GM23248 (cell line): ENCODE data around the gene CACNA1C. TPM values are rescaled to one million over a fixed set of nuclear protein-coding genes. Genes with fewer than 3 reads are reported as not detected.

Experiments used
- DNase-seq: peaks from one replicate; pipeline ENCODE4 v3.0.0-alpha.2; 2015
- H2AFZ ChIP-seq: fragments of 200-600 bp; sonication (generic); 2 replicates; pipeline ENCODE4 v1.6.1; 2016; ENCODE audit warnings: antibody characterized with exemption
- H3F3A ChIP-seq: fragments of 200-600 bp; sonication (generic); 2 replicates; pipeline ENCODE4 v1.6.1; 2016; ENCODE audit warnings: mild to moderate bottlenecking, antibody characterized with exemption, mixed run types; ENCODE audit not compliant: insufficient read depth
- H3K27ac ChIP-seq: fragments of 200-600 bp; sonication (generic); 2 replicates; pipeline ENCODE4 v1.5.1; 2016; ENCODE audit warnings: mild to moderate bottlenecking
- H3K27me3 ChIP-seq: fragments of 200-600 bp; sonication (generic); replicated peaks from 2 replicates; pipeline ENCODE4 v1.6.1; 2016; ENCODE audit warnings: mild to moderate bottlenecking; ENCODE audit not compliant: insufficient read depth
- H3K36me3 ChIP-seq: fragments of 200-600 bp; sonication (generic); 2 replicates; pipeline ENCODE4 v1.6.1; 2016; ENCODE audit warnings: low read depth, mild to moderate bottlenecking
- H3K4me1 ChIP-seq: fragments of 200-600 bp; sonication (generic); 2 replicates; pipeline ENCODE4 v1.6.1; 2016; ENCODE audit warnings: mild to moderate bottlenecking; ENCODE audit not compliant: insufficient read depth
- H3K4me2 ChIP-seq: fragments of 200-600 bp; sonication (generic); one replicate; pipeline ENCODE4 v1.6.1; 2016; ENCODE audit warnings: mild to moderate bottlenecking; ENCODE audit not compliant: unreplicated experiment
- H3K4me3 ChIP-seq: fragments of 200-600 bp; sonication (generic); 2 replicates; pipeline ENCODE4 v1.5.1; 2016; ENCODE audit warnings: mild to moderate bottlenecking
- H3K79me2 ChIP-seq: fragments of 200-600 bp; sonication (generic); 2 replicates; pipeline ENCODE4 v1.6.1; 2016; ENCODE audit warnings: mild to moderate bottlenecking; ENCODE audit not compliant: insufficient read depth
- H3K9ac ChIP-seq: fragments of 200-600 bp; sonication (generic); 2 replicates; pipeline ENCODE4 v1.6.1; 2016; ENCODE audit warnings: mild to moderate bottlenecking
- H3K9me2 ChIP-seq: fragments of 200-600 bp; sonication (generic); 2 replicates; pipeline ENCODE4 v1.6.1; 2016; ENCODE audit warnings: mixed run types, mild to moderate bottlenecking, moderate library complexity; ENCODE audit not compliant: insufficient read depth
- H3K9me3 ChIP-seq: fragments of 200-600 bp; sonication (generic); one replicate; pipeline ENCODE4 v1.6.1; 2017; ENCODE audit warnings: low read depth
- H4K20me1 ChIP-seq: fragments of 200-600 bp; sonication (generic); 2 replicates; pipeline ENCODE4 v1.6.0; 2016; ENCODE audit not compliant: insufficient read depth
- EZH2 ChIP-seq: fragments of 200-600 bp; sonication (generic); IDR thresholded peaks from 2 replicates; pipeline ENCODE4 v1.6.1; 2018; ENCODE audit warnings: antibody characterized with exemption, mild to moderate bottlenecking; ENCODE audit not compliant: insufficient read depth, poor library complexity, severe bottlenecking
- EZH2phosphoT487 ChIP-seq: fragments of 200-600 bp; sonication (generic); IDR thresholded peaks from 2 replicates; pipeline ENCODE4 v1.6.1; 2018; ENCODE audit warnings: antibody characterized with exemption, moderate library complexity, mild to moderate bottlenecking, low read depth; ENCODE audit not compliant: insufficient read depth
- WGBS, 2 experiments: methylation state at CpG; one replicate each; pipeline ENCODE4 v1.1.6; 2015 to 2017; ENCODE audit warnings: low lambda C conversion rate in 2 of 2, low coverage in 1 of 2; ENCODE audit errors: missing lambda C conversion rate in 2 of 2; 5-methylcytosine and 5-hydroxymethylcytosine counted together
- in situ Hi-C: fragments of 300-500 bp; cut with MboI; formaldehyde crosslinking; loops from 2 replicates; pipeline ENCODE4 v1.15.0; 2020
- polyA plus RNA-seq: library from polyadenylated mRNA; unstranded; fragments of >200 nt; fragmentation: Nextera tagmentation; extraction: Ambion mirVana; gene quantifications from 2 replicates; pipeline ENCODE4 v1.2.1, GENCODE V29; 2016
- total RNA-seq: library from RNA; depleted of rRNA; stranded (reverse); fragments of >200 nt; shearing (Covaris generic); gene quantifications from 2 replicates; pipeline ENCODE4 v1.2.3, GENCODE V29; 2014

CACNA1C gene
- total and polyA plus RNA-seq, 2 experiments from 2014 or later: 4.9 to 11.5 TPM

GRCh38 chr12:2311020-2311778 lies 258.4 kb downstream of the CACNA1C start:
- Histone ChIP-seq H3K79me2 (peaks cover 31% of the 10 kb centered on the region), H3K9me3 (no peaks in the 10 kb centered on the region), H3K4me1 (peaks cover 31% of the 10 kb centered on the region), H3K27me3 (no peaks in the 10 kb centered on the region), H3K27ac (peak overlapping the region; percentile 92), H3K4me3 (peak overlapping the region; percentile 42), H3F3A (peaks cover 24% of the 10 kb centered on the region), H3K9me2 (no peaks in the 10 kb centered on the region), H3K36me3 (no peaks in the 10 kb centered on the region), H2AFZ (peak overlapping the region; percentile 25), H4K20me1 (no peaks in the 10 kb centered on the region), H3K9ac (peak overlapping the region; percentile 65), H3K4me2 (peak overlapping the region; percentile 80)
- WGBS, 2 experiments: 6 to 14% methylated on average over 15 of the region's 15 CpGs
- TF ChIP-seq EZH2phosphoT487 (no peak), EZH2 (no peak)
- in situ Hi-C loops: no loop called here
- peak; percentile 86 for DNase-seq

- TF ChIP-seq EZH2phosphoT487 (no peak), EZH2 (no peak)
- Histone ChIP-seq H4K20me1 (no peaks in the 10 kb centered on the region), H3K27me3 (no peaks in the 10 kb centered on the region), H3K4me1 (peaks cover 31% of the 10 kb centered on the region), H3K4me2 (peak overlapping the region; percentile 80), H3K79me2 (peaks cover 31% of the 10 kb centered on the region), H2AFZ (no peak overlapping the region), H3K9me2 (no peaks in the 10 kb centered on the region), H3K4me3 (no peak overlapping the region), H3K9me3 (no peaks in the 10 kb centered on the region), H3K36me3 (no peaks in the 10 kb centered on the region), H3K27ac (peak overlapping the region; percentile 92), H3K9ac (peak overlapping the region; percentile 65; the same call in 1 of the 2 replicates), H3F3A (peaks cover 24% of the 10 kb centered on the region)
- in situ Hi-C loops: no loop called here
- DNase-seq: no peak
- 96 to 98% methylated on average over 7 of the region's 7 CpGs for WGBS, 2 experiments
These were observed 259.4 kb downstream of the CACNA1C start for GRCh38 chr12:2312175-2312574.

GRCh38 chr12:2312770-2313169 lies 260.0 kb downstream of the CACNA1C start:
- H4K20me1 ChIP-seq: no peaks in the 10 kb centered on the region
- no peak overlapping the region for H3K4me3 ChIP-seq
- H3K4me1 ChIP-seq: peaks cover 31% of the 10 kb centered on the region
- H3F3A ChIP-seq: peaks cover 24% of the 10 kb centered on the region
- TF ChIP-seq EZH2phosphoT487 (no peak), EZH2 (no peak)
- H3K27ac ChIP-seq: no peak overlapping the region
- peaks cover 31% of the 10 kb centered on the region for H3K79me2 ChIP-seq
- in situ Hi-C loops: no loop called here
- no peak overlapping the region for H3K9ac ChIP-seq
- H3K9me3 ChIP-seq: no peaks in the 10 kb centered on the region
- H3K4me2 ChIP-seq: no peak overlapping the region
- DNase-seq: no peak
- 100% methylated on average over 1 of the region's 1 CpG for WGBS, 2 experiments
- H3K27me3 ChIP-seq: no peaks in the 10 kb centered on the region
- no peak overlapping the region for H2AFZ ChIP-seq
- no peaks in the 10 kb centered on the region for H3K36me3 ChIP-seq
- no peaks in the 10 kb centered on the region for H3K9me2 ChIP-seq

- no peaks in the 10 kb centered on the region for H3K36me3 ChIP-seq
- no peaks in the 10 kb centered on the region for H4K20me1 ChIP-seq
- H3K27me3 ChIP-seq: no peaks in the 10 kb centered on the region
- peaks cover 24% of the 10 kb centered on the region for H3F3A ChIP-seq
- no peak for TF ChIP-seq EZH2phosphoT487
- no peak for TF ChIP-seq EZH2
- no peak overlapping the region for H3K27ac ChIP-seq
- in situ Hi-C loops: no loop called here
- H3K4me2 ChIP-seq: no peak overlapping the region
- no peak for DNase-seq
- peaks cover 31% of the 10 kb centered on the region for H3K4me1 ChIP-seq
- no peak overlapping the region for H2AFZ ChIP-seq
- WGBS, 2 experiments: 100% methylated on average over 2 of the region's 2 CpGs
- H3K9ac ChIP-seq: no peak overlapping the region
- H3K4me3 ChIP-seq: no peak overlapping the region
- H3K9me3 ChIP-seq: no peaks in the 10 kb centered on the region
- H3K9me2 ChIP-seq: no peaks in the 10 kb centered on the region
- peaks cover 14% of the 10 kb centered on the region for H3K79me2 ChIP-seq
These were observed 261.7 kb downstream of the CACNA1C start for GRCh38 chr12:2314492-2314891.
